Uterus (tissue), 4 donors: ENCODE results near the gene ANXA4. TPM values are rescaled to one million over a fixed set of nuclear protein-coding genes. Genes with fewer than 3 reads are reported as not detected.
"Not testable (repeated sequence)": the region's sequence is repeated elsewhere in the genome, so short reads cannot be mapped to it uniquely, and the experiment has no call there.

Experiments
- DNase-seq, 2 donors: peaks; one replicate each; pipeline ENCODE4 v3.0.0-alpha.2; 2019 to 2020
- H3K27ac ChIP-seq, 2 donors: fragments of 200-600 bp; sonication (generic); 1 replicate in 1 of 2; 2 replicates in 1 of 2; pipeline ENCODE4 v1.5.1; 2016 to 2018
- H3K27me3 ChIP-seq, 2 donors: fragments of 200-600 bp; sonication (generic); one replicate each; pipeline ENCODE4 v1.5.1; 2018 to 2019; ENCODE audit warnings: control low read depth in 1 of 2
- H3K36me3 ChIP-seq, 2 donors: fragments of 200-600 bp; sonication (generic); one replicate each; pipeline ENCODE4 v1.5.1; 2019; ENCODE audit warnings: control low read depth in 1 of 2
- H3K4me1 ChIP-seq, 2 donors: fragments of 200-600 bp; sonication (generic); one replicate each; pipeline ENCODE4 v1.5.1; 2018 to 2019; ENCODE audit warnings: control low read depth in 1 of 2
- H3K4me3 ChIP-seq, 2 donors: fragments of 200-600 bp; sonication (generic); 1 replicate in 1 of 2; 2 replicates in 1 of 2; pipeline ENCODE4 v1.5.1; 2018 to 2019; ENCODE audit warnings: mild to moderate bottlenecking in 1 of 2
- H3K9me3 ChIP-seq, 2 donors: fragments of 200-600 bp; sonication (generic); one replicate each; pipeline ENCODE4 v1.5.1; 2019; ENCODE audit warnings: control low read depth in 1 of 2
- POLR2A ChIP-seq, 2 donors: fragments of 450-650 bp; IDR thresholded peaks; one replicate each; pipeline ENCODE4 v1.6.1; 2016; ENCODE audit warnings: antibody characterized with exemption in 2 of 2, mild to moderate bottlenecking in 1 of 2, moderate library complexity in 1 of 2
- intact Hi-C: fragments of 100-400 bp; cut with DNase I; formaldehyde crosslinking; loops from one replicate; pipeline ENCODE4 v1.15.1; 2023; ENCODE audit warnings: low total_unique reads
- total RNA-seq, 4 donors: library from RNA; depleted of rRNA in 3 of 4; stranded (reverse); fragments of >200 nt in 3 of 4; gene quantifications; one replicate each; pipeline versions ENCODE4 v1.1.0 to v1.2.4, GENCODE V29; 2014 to 2023
- TF ChIP-seq, protein P1 (sequence below), 4 experiments: fragments of 200-600 bp in 2 of 4; fragments of 450-650 bp in 2 of 4; sonication (generic) in 2 of 4; IDR thresholded peaks; one replicate each; pipeline ENCODE4 v1.5.1; 2016 to 2019; ENCODE audit warnings: antibody characterized with exemption in 4 of 4, mild to moderate bottlenecking in 2 of 4, moderate library complexity in 1 of 4
- donor health status: DM: yes; HTN: yes; CAD: no.

Gene ANXA4
- total RNA-seq, 4 donors from 2014 or later: 17.4 to 78.5 (median 32.4) TPM

DNA sequence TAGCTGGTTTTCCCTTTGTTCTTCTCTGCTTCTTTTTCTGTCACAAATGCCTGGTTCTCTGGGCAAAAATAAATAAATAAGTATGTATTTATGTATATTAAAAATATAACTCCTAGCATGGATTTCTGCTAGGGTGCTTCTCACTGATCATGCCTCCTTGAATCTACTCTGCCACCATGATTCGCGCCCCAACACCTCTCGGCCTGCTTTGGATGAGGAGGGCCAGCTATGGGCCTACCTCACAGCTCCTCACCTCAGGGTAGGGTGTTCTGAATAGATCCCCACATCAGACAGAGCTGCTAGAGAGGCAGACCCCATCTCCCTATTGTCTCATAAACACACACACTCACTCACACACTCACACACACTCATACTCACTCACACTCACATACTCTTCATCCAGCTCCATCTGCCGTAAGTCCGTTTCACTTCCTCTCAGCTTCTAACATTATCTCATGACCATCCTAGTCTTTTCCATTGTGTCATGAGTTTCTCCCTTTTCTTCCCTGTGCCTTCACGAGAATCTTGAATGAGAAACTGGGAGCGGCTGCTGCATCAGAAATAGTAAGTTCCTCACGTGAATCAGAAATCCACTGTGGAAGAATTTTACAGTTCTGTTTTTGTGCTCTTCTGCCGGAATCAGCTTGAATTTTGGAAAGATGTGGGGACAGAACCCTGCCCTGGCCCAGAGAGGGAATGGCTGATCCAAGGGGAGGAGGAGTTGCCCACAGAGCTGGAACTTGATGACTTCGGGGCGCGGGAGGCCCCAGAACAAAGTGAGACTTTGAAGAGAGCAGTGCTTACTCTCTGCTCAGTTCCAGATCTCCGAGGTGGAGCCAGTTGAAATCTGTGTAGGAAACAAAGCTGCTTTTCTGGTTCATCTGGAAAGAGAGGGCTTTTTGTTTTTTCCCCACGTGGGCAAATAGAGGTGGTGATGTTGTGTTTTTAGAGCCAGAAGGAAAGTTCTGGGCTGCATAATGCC is 20.9 kb downstream of the ANXA4 start:
- peaks cover 0 to 3% of the 10 kb centered on the region in 2 donors for H3K4me1 ChIP-seq
- no peaks in the 10 kb centered on the region for H3K9me3 ChIP-seq
- TF ChIP-seq, protein P1, sequence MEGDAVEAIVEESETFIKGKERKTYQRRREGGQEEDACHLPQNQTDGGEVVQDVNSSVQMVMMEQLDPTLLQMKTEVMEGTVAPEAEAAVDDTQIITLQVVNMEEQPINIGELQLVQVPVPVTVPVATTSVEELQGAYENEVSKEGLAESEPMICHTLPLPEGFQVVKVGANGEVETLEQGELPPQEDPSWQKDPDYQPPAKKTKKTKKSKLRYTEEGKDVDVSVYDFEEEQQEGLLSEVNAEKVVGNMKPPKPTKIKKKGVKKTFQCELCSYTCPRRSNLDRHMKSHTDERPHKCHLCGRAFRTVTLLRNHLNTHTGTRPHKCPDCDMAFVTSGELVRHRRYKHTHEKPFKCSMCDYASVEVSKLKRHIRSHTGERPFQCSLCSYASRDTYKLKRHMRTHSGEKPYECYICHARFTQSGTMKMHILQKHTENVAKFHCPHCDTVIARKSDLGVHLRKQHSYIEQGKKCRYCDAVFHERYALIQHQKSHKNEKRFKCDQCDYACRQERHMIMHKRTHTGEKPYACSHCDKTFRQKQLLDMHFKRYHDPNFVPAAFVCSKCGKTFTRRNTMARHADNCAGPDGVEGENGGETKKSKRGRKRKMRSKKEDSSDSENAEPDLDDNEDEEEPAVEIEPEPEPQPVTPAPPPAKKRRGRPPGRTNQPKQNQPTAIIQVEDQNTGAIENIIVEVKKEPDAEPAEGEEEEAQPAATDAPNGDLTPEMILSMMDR (IDR thresholded peaks at IDR 0.05): no peak
- TF ChIP-seq POLR2A (IDR thresholded peaks at IDR 0.05): no peak
- intact Hi-C loops: no loop called here
- no peaks in the 10 kb centered on the region for H3K27me3 ChIP-seq
- H3K27ac ChIP-seq: peak overlapping the region; percentile 20 to 41
- no peak overlapping the region for H3K4me3 ChIP-seq
- H3K36me3 ChIP-seq: no peaks in the 10 kb centered on the region
- no peak for DNase-seq

DNA sequence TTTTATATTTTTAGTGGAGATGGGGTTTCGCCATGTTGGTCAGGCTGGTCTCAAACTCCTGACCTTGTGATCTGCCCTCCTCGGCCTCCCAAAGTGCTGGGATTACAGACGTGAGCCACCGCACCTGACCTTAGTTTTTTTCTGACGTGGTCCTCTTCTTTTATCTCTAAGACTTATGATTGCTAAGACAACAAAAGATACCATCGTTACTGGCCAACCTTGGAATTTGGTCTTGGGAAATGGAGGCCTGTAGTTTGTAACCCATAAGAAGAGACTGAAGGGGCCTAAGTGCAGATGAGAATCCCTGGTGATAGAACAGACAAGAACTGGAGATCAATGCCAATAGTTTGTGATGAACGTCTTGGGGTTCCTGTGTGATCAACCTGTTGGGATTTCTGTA is 21.9 kb downstream of the ANXA4 start:
- H3K36me3 ChIP-seq, H3K4me3 ChIP-seq, H3K27me3 ChIP-seq, intact Hi-C loops, H3K4me1 ChIP-seq, DNase-seq, H3K9me3 ChIP-seq, H3K27ac ChIP-seq: not testable (repeated sequence)

DNA sequence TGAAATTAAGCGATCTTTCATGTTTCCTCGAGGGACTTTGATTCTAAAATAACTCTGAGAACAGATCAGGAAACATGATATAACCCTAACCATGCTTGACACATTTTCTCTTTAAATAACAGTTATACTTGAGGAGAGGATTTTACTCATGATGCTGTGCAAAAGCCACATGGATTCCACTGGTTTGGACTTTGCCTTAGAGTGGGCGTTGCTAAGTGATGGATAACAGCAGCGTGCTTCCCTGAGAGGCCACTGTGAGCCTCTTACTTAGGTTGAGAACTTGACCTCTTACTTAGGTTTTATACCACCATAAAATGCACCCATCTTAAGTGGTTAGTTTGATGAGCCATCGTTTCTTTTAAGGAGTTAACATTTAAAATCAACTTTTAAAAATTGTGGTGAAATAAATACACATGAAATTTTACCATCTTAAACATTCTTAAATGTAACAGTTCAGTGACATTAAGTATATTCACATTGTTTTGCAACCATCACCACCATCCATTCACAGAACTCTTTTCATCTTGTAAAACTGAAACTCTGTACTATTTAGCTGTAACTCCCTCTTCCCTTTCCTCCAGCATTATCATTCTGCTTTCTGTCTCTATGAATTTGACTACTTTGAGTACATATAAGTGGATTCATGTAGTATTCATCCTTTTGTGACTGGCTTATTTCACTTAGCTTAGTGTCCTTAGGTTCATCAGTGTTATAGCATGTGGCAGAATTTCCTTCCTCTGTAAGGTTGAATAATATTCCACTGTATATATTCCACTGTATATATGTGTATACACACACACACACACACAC is 22.6 kb downstream of the ANXA4 start:
- Histone ChIP-seq H3K27ac (no peak overlapping the region), H3K4me3 (no peak overlapping the region), H3K36me3 (no peaks in the 10 kb centered on the region), H3K27me3 (no peaks in the 10 kb centered on the region), H3K4me1 (peaks cover 0 to 3% of the 10 kb centered on the region in 2 donors), H3K9me3 (no peaks in the 10 kb centered on the region)
- DNase-seq: no peak
- intact Hi-C loops: no loop called here
- TF ChIP-seq POLR2A (IDR thresholded peaks at IDR 0.05): no peak
- TF ChIP-seq, protein P1 (IDR thresholded peaks at IDR 0.05): no peak

DNA sequence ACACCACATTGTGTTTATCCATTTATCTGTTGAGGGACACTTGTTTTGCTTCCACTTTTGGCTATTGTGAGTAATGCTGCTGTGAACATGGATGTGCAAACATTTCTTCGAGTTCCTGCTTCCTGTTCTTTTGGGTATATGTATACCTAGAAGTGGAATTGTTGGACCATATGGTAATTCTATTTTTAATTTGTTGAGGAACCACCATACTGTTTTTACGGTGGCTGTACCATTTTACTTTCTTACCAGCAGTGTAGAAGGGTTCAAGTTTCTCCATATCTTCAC is 23.1 kb downstream of the ANXA4 start:
- intact Hi-C loops: no loop called here
- Histone ChIP-seq H3K27ac (no peak overlapping the region), H3K4me3 (no peak overlapping the region), H3K4me1 (peaks cover 0 to 3% of the 10 kb centered on the region in 2 donors), H3K27me3 (no peaks in the 10 kb centered on the region), H3K9me3 (no peaks in the 10 kb centered on the region), H3K36me3 (no peaks in the 10 kb centered on the region)
- TF ChIP-seq, protein P1 (IDR thresholded peaks at IDR 0.05): no peak
- no peak for TF ChIP-seq POLR2A (IDR thresholded peaks at IDR 0.05)
- DNase-seq: no peak

DNA sequence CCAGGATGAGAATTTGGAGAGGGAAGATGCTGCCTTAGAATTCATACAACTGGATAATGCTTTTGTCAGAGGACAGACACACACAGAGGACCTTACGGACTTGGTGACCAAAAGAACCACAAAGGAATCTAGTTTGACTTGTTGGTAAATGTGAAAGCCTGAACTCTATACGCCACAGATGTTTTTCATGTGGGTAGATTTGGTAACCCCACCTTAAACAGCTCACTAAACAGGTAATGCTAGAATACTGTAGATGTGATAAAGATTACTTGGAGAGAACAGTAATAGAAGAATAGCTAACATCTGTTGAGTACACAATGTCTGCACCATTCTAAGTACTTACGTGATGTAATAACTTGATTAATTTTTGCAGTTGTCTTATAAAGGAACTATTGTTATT is 24.1 kb downstream of the ANXA4 start:
- no peak for DNase-seq
- Histone ChIP-seq H3K27ac (no peak overlapping the region), H3K4me1 (peaks cover 0 to 3% of the 10 kb centered on the region in 2 donors), H3K9me3 (no peaks in the 10 kb centered on the region), H3K36me3 (no peaks in the 10 kb centered on the region), H3K4me3 (no peak overlapping the region), H3K27me3 (no peaks in the 10 kb centered on the region)
- intact Hi-C loops: no loop called here
- TF ChIP-seq POLR2A (IDR thresholded peaks at IDR 0.05): no peak
- TF ChIP-seq, protein P1 (IDR thresholded peaks at IDR 0.05): no peak
